HG02610 (cell line): ENCODE results near the gene GRM5.
A peak's percentile ranks its signal among the peaks of the same experiment; 100 is the strongest.
"Not testable (repeated sequence)": the region's sequence is repeated elsewhere in the genome, so short reads cannot be mapped to it uniquely, and the experiment has no call there.

Source experiments
- ATAC-seq: cut with Tn5 transposase; IDR thresholded peaks from one replicate; pipeline ENCODE4 v1.9.1; 2021; ENCODE audit warnings: mild to moderate bottlenecking, moderate library complexity; ENCODE audit not compliant: unreplicated experiment

Gene GRM5

GRCh38 chr11:88843766-88844426 lies 221.9 kb downstream of the GRM5 start:
- ATAC-seq, result not testable (repeated sequence)

DNA sequence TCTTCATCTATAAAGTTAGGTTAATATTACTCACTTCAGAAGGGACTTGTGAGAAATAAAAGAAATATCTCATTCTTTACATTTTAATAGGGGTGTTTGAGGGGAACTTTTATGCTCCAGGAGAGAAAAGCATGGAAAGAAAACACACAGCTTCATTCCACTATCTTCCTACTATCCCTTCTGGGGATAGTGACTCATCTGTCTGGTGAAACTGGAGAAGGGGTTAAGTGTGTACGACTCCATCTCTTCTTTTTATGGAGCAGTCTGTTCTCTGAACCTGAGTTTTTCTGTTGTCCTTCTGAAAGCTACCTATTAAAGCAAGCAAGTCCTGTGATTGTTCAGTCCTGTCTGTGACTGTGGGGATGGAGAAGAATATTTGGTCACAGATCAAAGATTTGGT lies 227.6 kb downstream of the GRM5 start:
- ATAC-seq, result not testable (repeated sequence)

- not testable (repeated sequence) for ATAC-seq
These were observed 230.1 kb downstream of the GRM5 start for GRCh38 chr11:88835709-88836108.

DNA sequence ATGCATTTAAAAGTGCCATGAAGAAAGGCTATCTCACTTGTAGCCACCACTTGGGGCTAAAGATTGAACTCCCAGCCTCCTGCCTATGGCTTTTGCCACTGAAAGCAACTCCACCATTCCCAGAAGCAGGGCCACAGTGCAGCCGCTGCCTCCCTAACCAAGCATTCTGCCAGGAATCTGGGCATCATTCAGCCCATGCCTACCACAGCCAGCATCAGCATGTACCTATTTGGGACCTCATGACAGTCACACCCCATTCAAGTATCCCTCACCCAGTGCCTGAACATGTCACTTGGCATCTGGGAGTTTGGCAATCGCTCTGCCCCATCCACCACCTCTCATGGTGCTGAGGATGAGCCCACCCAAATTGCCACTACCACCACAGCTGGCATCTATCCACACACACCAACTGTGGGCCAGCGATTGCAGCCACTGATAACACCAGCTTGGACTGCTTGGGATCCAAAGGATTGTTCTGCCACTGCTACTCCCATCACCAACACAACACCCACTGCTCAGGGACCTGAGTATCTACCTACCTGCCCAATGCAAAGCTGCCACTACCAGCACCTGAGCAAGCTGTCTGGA lies 234.4 kb downstream of the GRM5 start:
- no peak for ATAC-seq

DNA sequence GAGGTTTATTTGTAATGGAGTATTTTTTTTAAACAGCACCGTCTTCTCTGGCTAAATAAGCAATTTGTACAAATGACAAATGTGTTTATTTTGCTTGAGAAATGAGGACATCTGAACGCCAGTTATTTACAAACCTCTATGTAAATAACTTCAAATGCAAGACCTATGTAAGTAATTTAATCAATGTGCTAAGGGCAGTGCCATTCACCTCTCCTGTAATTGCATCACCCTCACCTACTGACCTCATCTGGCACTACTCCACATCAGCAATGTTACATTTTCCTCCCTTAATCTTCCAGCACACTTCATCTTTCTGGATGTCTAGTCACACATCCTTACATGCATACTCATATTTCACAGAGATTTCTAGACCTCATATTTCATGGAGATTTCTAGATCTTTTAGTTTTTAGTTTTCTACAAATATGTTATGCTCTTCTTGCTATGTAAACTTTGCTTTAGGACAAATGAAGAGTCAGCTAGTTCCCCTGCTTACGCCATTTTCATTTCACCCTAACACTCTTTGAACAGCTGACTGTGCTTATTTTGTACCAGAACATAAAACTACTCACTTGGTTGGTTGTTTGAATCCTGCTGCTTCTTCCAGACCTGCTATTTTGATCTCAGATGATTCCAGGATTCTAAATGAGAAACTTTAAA lies 238.6 kb downstream of the GRM5 start:
- ATAC-seq, result no peak

- no peak for ATAC-seq
These were observed 246.2 kb downstream of the GRM5 start for GRCh38 chr11:88819616-88820015.

GRCh38 chr11:88818978-88819377 lies 246.8 kb downstream of the GRM5 start:
- ATAC-seq, result no peak

DNA sequence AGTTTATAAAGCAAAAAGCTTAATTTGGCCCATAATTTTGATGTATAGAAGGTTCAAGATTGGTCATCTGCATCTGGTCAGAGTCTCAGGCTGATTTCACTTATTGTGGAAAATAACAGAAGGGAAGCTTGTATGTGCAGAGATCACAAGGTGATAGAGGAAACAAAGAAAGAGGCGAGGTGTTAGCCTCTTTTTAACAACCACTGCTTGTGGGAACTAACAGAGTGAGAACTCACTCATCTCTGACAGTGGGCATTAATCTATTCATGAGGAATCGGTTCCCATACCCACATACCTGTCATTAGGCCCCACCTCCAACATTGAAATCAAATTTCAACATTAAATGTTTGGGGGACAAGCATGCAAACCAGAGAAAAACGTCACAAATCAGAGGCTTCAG lies 250.3 kb downstream of the GRM5 start:
- ATAC-seq, result no peak

- ATAC-seq, result peak; percentile 47
These were observed 251.7 kb downstream of the GRM5 start for GRCh38 chr11:88814076-88814475.

- peak; percentile 86 for ATAC-seq
These were observed 252.4 kb downstream of the GRM5 start for GRCh38 chr11:88813233-88813915.

DNA sequence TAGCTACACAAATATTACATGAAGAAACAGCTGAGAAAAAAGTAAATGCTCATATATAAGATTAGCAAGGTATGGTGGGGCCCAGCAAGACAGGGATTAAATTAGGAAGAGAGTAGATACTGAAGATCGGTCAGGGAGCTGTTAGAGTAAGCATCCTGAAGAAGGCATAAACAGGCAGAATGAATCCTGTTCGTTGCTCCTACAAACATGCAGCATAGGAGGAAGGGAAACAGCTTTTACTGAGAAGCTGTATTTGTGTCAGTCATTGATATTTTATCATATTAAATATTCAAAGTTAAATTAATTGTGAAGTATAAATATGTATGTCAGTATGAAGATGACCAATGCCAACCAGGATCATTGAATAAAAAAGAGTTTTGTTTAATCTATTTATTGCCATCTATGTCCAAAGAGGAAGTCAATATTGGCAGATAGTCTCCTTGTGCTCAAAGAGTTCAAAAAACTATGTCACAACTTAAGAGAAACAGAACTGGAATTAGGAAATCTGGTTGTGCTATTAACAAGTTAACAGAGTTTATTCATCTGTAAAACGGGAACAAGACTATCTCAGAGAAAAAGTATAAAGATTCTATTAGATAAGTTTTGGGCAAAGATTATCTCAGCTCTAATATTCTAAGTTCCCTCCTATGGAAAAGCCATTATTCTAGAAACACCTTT lies 255.2 kb downstream of the GRM5 start:
- no peak for ATAC-seq

DNA sequence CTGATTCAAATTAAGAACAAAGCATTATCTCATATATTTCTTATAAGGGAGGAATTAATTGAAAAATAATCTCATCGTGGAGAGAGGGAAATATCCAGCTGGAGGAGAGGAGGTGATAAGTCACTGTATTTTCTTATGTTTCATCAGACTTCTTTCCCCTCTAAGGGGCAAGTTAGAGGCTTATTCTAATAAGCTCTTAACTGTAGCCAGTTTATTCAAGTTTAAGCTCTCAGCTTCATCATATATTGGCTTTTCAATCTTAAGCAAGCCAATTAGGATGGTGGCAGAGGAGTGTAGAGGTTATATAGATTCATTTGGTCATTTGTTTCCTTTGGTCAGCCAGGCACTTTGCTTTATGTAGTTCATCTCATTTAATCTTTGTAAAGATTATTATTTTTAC lies 256.7 kb downstream of the GRM5 start:
- ATAC-seq, result no peak

GRCh38 chr11:88807349-88807748 lies 258.4 kb downstream of the GRM5 start:
- peak; percentile 76 for ATAC-seq

- no peak for ATAC-seq
These were observed 259.4 kb downstream of the GRM5 start for GRCh38 chr11:88806410-88806809.

GRCh38 chr11:88801484-88802123 lies 264.2 kb downstream of the GRM5 start:
- no peak for ATAC-seq

DNA sequence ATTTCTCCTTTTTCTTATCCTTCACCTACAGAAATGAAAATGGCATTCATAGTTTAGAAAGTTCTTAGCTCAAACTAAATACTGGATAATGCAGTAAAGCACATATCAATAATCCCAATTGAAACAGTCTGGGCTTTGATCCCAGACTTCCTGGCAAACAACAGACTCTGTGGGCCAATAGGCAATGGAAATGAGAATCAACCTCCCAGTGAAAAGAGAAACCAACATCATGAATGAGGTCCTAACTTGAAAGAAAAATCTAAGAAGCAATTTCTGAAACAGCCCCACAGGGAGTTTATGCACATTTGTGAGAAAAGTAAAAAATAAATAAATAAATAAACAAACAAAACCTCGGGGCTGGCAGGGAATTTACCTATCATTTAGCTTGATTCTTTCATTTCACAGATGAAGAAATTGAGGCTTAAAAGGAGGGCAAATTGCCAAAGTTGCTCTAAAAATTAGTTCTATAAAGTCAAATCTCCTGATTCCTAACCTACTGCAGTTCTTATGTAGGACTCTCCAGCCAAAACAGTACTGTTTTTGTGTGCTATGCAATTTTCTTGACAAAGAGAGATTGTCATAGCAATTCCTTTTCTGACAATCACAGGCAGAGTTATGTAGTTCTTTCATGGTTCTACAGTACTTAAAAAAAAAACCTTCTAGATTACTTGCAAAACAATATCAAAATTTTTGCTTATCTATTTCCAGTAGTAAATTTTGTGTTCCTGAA lies 265.8 kb downstream of the GRM5 start:
- no peak for ATAC-seq

- ATAC-seq, result no peak
These were observed 275.6 kb downstream of the GRM5 start for GRCh38 chr11:88790182-88790581.

DNA sequence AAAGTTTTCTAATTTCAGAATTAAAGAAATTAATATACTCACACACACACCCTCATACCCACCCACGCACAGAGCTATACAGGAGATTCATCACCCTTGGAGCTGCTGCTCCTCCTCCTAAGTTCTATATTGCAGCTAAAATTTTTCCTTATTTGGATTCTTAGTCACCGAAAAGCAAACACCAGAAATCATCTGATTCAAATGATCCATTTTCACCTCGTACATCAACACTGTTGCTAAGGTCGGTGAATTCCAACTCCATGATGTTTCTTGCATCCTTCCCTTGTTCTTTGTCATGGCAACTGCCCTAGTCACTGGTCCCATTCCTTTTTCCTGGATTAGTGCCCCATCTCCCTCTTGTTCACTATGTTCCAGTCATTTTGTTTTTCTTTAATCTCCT lies 286.2 kb downstream of the GRM5 start:
- ATAC-seq, result no peak

- ATAC-seq, result no peak
These were observed 295.2 kb downstream of the GRM5 start for GRCh38 chr11:88770475-88771079.

- no peak for ATAC-seq
These were observed 321.6 kb downstream of the GRM5 start for GRCh38 chr11:88744140-88744539.
